KMS-11 (cell line): ENCODE results near the gene ACHE.
"Not testable (repeated sequence)": the region's sequence is repeated elsewhere in the genome, so short reads cannot be mapped to it uniquely, and the experiment has no call there.

Experiments used
- H2AFZ ChIP-seq: fragments of 200-600 bp; sonication (generic); 2 replicates; pipeline ENCODE4 v1.6.1; 2016; ENCODE audit warnings: antibody characterized with exemption, mixed run types, low read depth
- H3K27ac ChIP-seq: fragments of 200-600 bp; sonication (generic); 2 replicates; pipeline ENCODE4 v1.6.1; 2016; ENCODE audit warnings: mild to moderate bottlenecking, mixed run types
- H3K27me3 ChIP-seq: fragments of 200-600 bp; sonication (generic); 2 replicates; pipeline ENCODE4 v1.6.1; 2017; ENCODE audit warnings: mild to moderate bottlenecking, low read depth, mixed run types, moderate library complexity; ENCODE audit not compliant: insufficient read depth
- H3K36me3 ChIP-seq: fragments of 200-600 bp; sonication (generic); 2 replicates; pipeline ENCODE4 v1.6.1; 2017; ENCODE audit warnings: mild to moderate bottlenecking, mixed run types; ENCODE audit not compliant: insufficient read depth
- H3K4me1 ChIP-seq: fragments of 200-600 bp; sonication (generic); 2 replicates; pipeline ENCODE4 v1.6.1; 2016; ENCODE audit warnings: mild to moderate bottlenecking, low read depth, mixed run types; ENCODE audit not compliant: poor library complexity, severe bottlenecking
- H3K4me2 ChIP-seq: fragments of 200-600 bp; sonication (generic); 2 replicates; pipeline ENCODE4 v1.7.0; 2016; ENCODE audit warnings: mild to moderate bottlenecking, mixed run types
- H3K4me3 ChIP-seq: fragments of 200-600 bp; sonication (generic); IDR thresholded peaks from 2 replicates; pipeline ENCODE4 v1.6.1; 2017; ENCODE audit warnings: low read depth, low read length, mixed read lengths; ENCODE audit not compliant: insufficient read depth
- H3K79me2 ChIP-seq: fragments of 200-600 bp; sonication (generic); 2 replicates; pipeline ENCODE4 v1.6.1; 2016; ENCODE audit warnings: low read depth, mixed run types; ENCODE audit not compliant: insufficient read depth
- H3K9ac ChIP-seq: fragments of 200-600 bp; sonication (generic); 2 replicates; pipeline ENCODE4 v1.6.1; 2016; ENCODE audit warnings: mild to moderate bottlenecking, mixed run types
- H4K20me1 ChIP-seq: fragments of 200-600 bp; sonication (generic); 2 replicates; pipeline ENCODE4 v1.6.1; 2016; ENCODE audit warnings: mild to moderate bottlenecking, mixed run types; ENCODE audit not compliant: insufficient read depth
- CTCF ChIP-seq: fragments of 200-600 bp; sonication (generic); conservative IDR thresholded peaks from 2 replicates; pipeline ENCODE4 v1.6.1; 2017; ENCODE audit warnings: low read depth, mild to moderate bottlenecking, antibody characterized with exemption, low read length, moderate library complexity, mixed read lengths

Gene ACHE

GRCh38 chr7:100933734-100934133, 38.0 kb upstream of the ACHE start:
- H3K4me3 ChIP-seq: no peak overlapping the region
- no peak overlapping the region for H3K27ac ChIP-seq
- H3K27me3 ChIP-seq: peaks cover 74% of the 10 kb centered on the region
- H3K4me1 ChIP-seq: no peaks in the 10 kb centered on the region
- H2AFZ ChIP-seq: no peak overlapping the region
- H3K4me2 ChIP-seq: no peak overlapping the region
- no peaks in the 10 kb centered on the region for H3K36me3 ChIP-seq
- H4K20me1 ChIP-seq: no peaks in the 10 kb centered on the region
- no peak overlapping the region for H3K9ac ChIP-seq
- no peak for TF ChIP-seq CTCF
- no peaks in the 10 kb centered on the region for H3K79me2 ChIP-seq

- Histone ChIP-seq H3K27me3 (peaks cover 57% of the 10 kb centered on the region), H3K79me2 (no peaks in the 10 kb centered on the region), H3K4me2 (no peak overlapping the region), H3K4me3 (no peak overlapping the region), H3K27ac (no peak overlapping the region), H2AFZ (no peak overlapping the region), H3K9ac (no peak overlapping the region), H3K4me1 (no peaks in the 10 kb centered on the region), H4K20me1 (no peaks in the 10 kb centered on the region), H3K36me3 (no peaks in the 10 kb centered on the region)
- TF ChIP-seq CTCF: no peak
Observed at GRCh38 chr7:100929808-100930174, 34.1 kb upstream of the ACHE start.

GRCh38 chr7:100923616-100924015, 27.9 kb upstream of the ACHE start:
- not testable (repeated sequence) for H3K27me3 ChIP-seq, H4K20me1 ChIP-seq, H3K27ac ChIP-seq, H3K4me3 ChIP-seq, H3K4me1 ChIP-seq, H3K79me2 ChIP-seq, H3K9ac ChIP-seq, H2AFZ ChIP-seq, H3K4me2 ChIP-seq, H3K36me3 ChIP-seq

DNA sequence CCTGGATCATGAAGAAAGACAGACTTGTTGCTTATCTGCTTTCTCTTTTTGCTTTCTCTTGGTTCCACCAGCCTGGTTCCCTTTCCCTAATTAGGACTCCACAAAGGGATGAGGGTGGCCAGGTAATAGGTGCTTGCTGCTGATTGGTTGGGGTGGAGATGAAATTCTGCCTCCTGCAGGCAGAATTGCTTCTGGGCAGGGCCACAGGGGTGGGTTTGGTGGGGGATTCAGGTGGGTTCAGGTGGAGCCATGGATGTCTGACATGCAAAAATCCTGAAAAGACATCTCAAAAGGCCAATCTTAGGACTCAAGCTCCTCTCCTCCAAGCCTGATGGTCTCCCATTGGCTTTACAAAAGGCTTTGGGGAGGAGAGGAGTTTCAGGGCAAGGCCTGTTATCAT, 25.4 kb upstream of the ACHE start:
- no peak for TF ChIP-seq CTCF

DNA sequence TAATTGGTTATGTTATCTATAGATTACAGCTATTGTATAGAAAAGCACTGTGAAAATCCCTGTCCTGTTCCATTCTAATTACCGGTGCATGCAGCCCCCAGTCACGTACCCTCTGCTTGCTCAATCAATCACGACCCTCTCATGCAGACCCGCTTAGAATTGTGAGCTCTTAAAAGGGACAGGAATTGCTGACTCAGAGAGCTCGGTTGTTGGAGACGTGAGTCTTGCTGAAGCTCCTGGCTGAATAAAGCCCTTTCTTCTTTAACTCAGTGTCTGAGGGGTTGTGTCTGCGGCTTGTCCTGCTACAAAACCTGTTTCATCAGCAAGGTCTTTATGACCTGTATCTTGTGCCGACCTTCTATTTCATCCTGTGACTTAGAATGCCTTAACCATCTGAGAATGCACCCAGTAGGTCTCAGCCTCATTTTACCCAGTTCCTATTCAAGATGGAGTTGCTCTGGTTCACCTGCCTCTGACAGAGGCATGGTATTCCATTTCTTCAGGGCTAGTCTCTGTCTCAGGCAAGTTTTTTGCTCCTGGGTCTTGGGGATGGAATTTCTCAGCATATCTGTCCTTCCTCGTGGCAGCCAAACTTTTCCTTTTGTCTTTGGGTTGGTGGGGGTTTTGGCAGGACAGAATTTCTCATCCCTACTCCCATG, 24.2 kb upstream of the ACHE start:
- H3K9ac ChIP-seq, H4K20me1 ChIP-seq, H3K4me3 ChIP-seq, H3K4me1 ChIP-seq, H3K4me2 ChIP-seq, H3K79me2 ChIP-seq, H3K27me3 ChIP-seq, H2AFZ ChIP-seq, H3K36me3 ChIP-seq, H3K27ac ChIP-seq: not testable (repeated sequence)

More for the DNA sequence above, 25.4 kb upstream of the ACHE start:
- Histone ChIP-seq H3K9ac (no peak overlapping the region), H3K4me1 (no peaks in the 10 kb centered on the region), H3K27me3 (no peaks in the 10 kb centered on the region; the same call in 1 of the 2 replicates), H3K4me2 (no peak overlapping the region), H3K36me3 (no peaks in the 10 kb centered on the region), H4K20me1 (no peaks in the 10 kb centered on the region), H3K79me2 (no peaks in the 10 kb centered on the region), H2AFZ (no peak overlapping the region), H3K4me3 (no peak overlapping the region), H3K27ac (no peak overlapping the region)

- not testable (repeated sequence) for H3K4me2 ChIP-seq, H3K27ac ChIP-seq, H3K9ac ChIP-seq, H3K36me3 ChIP-seq, H2AFZ ChIP-seq, H3K4me3 ChIP-seq, H3K4me1 ChIP-seq, H3K79me2 ChIP-seq, H4K20me1 ChIP-seq, H3K27me3 ChIP-seq
Observed at GRCh38 chr7:100919335-100919734, 23.6 kb upstream of the ACHE start.
